K562 (cell line): ENCODE measurements around the gene AMOTL1. TPM values are rescaled to one million over a fixed set of nuclear protein-coding genes. Genes with fewer than 3 reads are reported as not detected.

Experiments
- ATAC-seq: fragments of 200-7000 bp; cut with Tn5 transposase; 3 replicates; pipeline ENCODE4 v1.9.1; 2020; ENCODE audit warnings: moderate library complexity
- BruUV-seq: library from RNA; stranded (reverse); fragments of 400-500 nt; replicated peaks from 2 replicates; lab custom pipeline; 2021; lab: Mats Ljungman, UMichigan
- CTCF ChIA-PET: fragments of 300-600 bp; formaldehyde crosslinking; extraction: SDS; loops from one replicate; lab custom pipeline; 2021; ENCODE audit warnings: low intra/inter-chr PET ratio; lab: Yijun Ruan, JAX
- POLR2A ChIA-PET: fragments of 300-600, 350-650 bp; sonication (Branson Sonifier 250); formaldehyde crosslinking; extraction: SDS; loops from one replicate; lab custom pipeline; 2021; ENCODE audit warnings: antibody characterized with exemption, inconsistent platforms; lab: Yijun Ruan, JAX
- DNase-seq, 4 experiments: peaks; one replicate each; pipeline versions ENCODE4 v3.0.0 to v3.0.0-alpha.2; 2011 to 2018; ENCODE audit warnings: low spot score in 3 of 4, mixed read lengths in 3 of 4; ENCODE audit errors: extremely low read depth in 1 of 4
- FAIRE-seq: peaks from 2 replicates; lab custom pipeline; 2011; peaks lifted over from hg19 to GRCh38; lab: Jason Lieb, UNC
- H2AFZ ChIP-seq: 2 replicates; pipeline ENCODE4 v1.6.0; 2011; ENCODE audit warnings: low read depth, low read length, control low read depth, inconsistent platforms
- H3K27ac ChIP-seq: fragments of 200-600 bp; 3 replicates; pipeline ENCODE4 v1.8.0; 2011; ENCODE audit warnings: low read depth, mild to moderate bottlenecking, control low read depth, inconsistent platforms, low read length, moderate library complexity, mixed read lengths; ENCODE audit errors: extremely low read depth
- H3K27me3 ChIP-seq, 2 experiments: fragments of 300-600 bp in 1 of 2; 2 replicates in 1 of 2; 3 replicates in 1 of 2; pipeline versions ENCODE4 v1.6.0 to v1.8.0; 2011; ENCODE audit warnings: inconsistent platforms in 2 of 2, low read length in 2 of 2, mild to moderate bottlenecking in 1 of 2, mixed read lengths in 1 of 2, moderate library complexity in 1 of 2; ENCODE audit not compliant: control insufficient read depth in 2 of 2, insufficient read depth in 2 of 2
- H3K36me3 ChIP-seq: fragments of 300-600 bp; 3 replicates; pipeline ENCODE4 v1.8.0; 2011; ENCODE audit warnings: mild to moderate bottlenecking, low read length, inconsistent platforms; ENCODE audit not compliant: control insufficient read depth, insufficient read depth
- H3K4me1 ChIP-seq, 2 experiments: fragments of 200-600 bp in 1 of 2; replicated peaks in 1 of 2; 2 replicates in 1 of 2; 3 replicates in 1 of 2; pipeline versions ENCODE4 v1.5.1 to v1.8.0; 2011; ENCODE audit warnings: inconsistent platforms in 2 of 2, low read length in 2 of 2, mild to moderate bottlenecking in 1 of 2, mixed read lengths in 1 of 2, moderate library complexity in 1 of 2; ENCODE audit not compliant: control insufficient read depth in 2 of 2, insufficient read depth in 2 of 2
- H3K4me2 ChIP-seq: 2 replicates; pipeline ENCODE4 v1.6.1; 2011; ENCODE audit warnings: low read length, control low read depth, inconsistent platforms, mixed read lengths; ENCODE audit not compliant: insufficient read depth
- H3K4me3 ChIP-seq: fragments of 200-600 bp; sonication (generic), shearing (Covaris generic); 2 replicates; pipeline ENCODE4 v1.5.1; 2016; ENCODE audit warnings: control low read depth, inconsistent platforms
- H3K79me2 ChIP-seq: fragments of 200-600 bp; 3 replicates; pipeline ENCODE4 v1.8.0; 2011; ENCODE audit warnings: low read length, inconsistent platforms; ENCODE audit not compliant: control insufficient read depth, insufficient read depth
- H3K9ac ChIP-seq, 2 experiments: 2 replicates each; pipeline versions ENCODE4 v1.6.0 to v1.6.1; 2011; ENCODE audit warnings: low read depth in 2 of 2, low read length in 2 of 2, control low read depth in 1 of 2, inconsistent platforms in 1 of 2, mild to moderate bottlenecking in 1 of 2, mixed read lengths in 1 of 2; ENCODE audit not compliant: insufficient read depth in 1 of 2
- H3K9me1 ChIP-seq: one replicate; pipeline ENCODE4 v1.6.0; 2011; ENCODE audit warnings: inconsistent platforms, mild to moderate bottlenecking, low read length, moderate library complexity; ENCODE audit not compliant: control insufficient read depth, insufficient read depth
- H3K9me3 ChIP-seq: replicated peaks from 2 replicates; pipeline ENCODE4 v1.5.1; 2011; ENCODE audit warnings: low read depth, low read length, inconsistent platforms; ENCODE audit not compliant: control insufficient read depth, insufficient read depth
- H4K20me1 ChIP-seq: replicated peaks from 2 replicates; pipeline ENCODE4 v1.6.1; 2011; ENCODE audit warnings: low read length, inconsistent platforms, mixed read lengths; ENCODE audit not compliant: control insufficient read depth, insufficient read depth
- C11orf30 ChIP-seq: fragments of 450-650 bp; IDR thresholded peaks from 2 replicates; pipeline ENCODE4 v1.6.1; 2016; ENCODE audit warnings: low read depth, mild to moderate bottlenecking
- MLX ChIP-seq, 2 experiments: fragments of 450-650 bp in 1 of 2; sonication (generic) in 1 of 2; formaldehyde crosslinking; conservative IDR thresholded peaks; 2 replicates each; pipeline versions ENCODE4 v1.4.0 to v1.8.1; 2020 to 2022; ENCODE audit warnings: mild to moderate bottlenecking in 1 of 2, missing genetic modification reagents in 1 of 2
- NCOA1 ChIP-seq: fragments of 450-650 bp; IDR thresholded peaks from 2 replicates; pipeline ENCODE4 v1.6.1; 2016; ENCODE audit warnings: low read depth
- POLR2A ChIP-seq: fragments of 450-650 bp; conservative IDR thresholded peaks from 2 replicates; pipeline ENCODE4 v1.6.1; 2016
- RUNX1 ChIP-seq: sonication (generic); IDR thresholded peaks from 2 replicates; pipeline ENCODE4 v1.6.1; 2016; ENCODE audit warnings: antibody characterized with exemption, low read depth
- SMARCC2 ChIP-seq: fragments of 450-650 bp; IDR thresholded peaks from 2 replicates; pipeline ENCODE4 v1.6.1; 2017; ENCODE audit warnings: antibody characterized with exemption, moderate library complexity, mild to moderate bottlenecking, low read depth
- SNRNP70 ChIP-seq: fragments of 200-400 bp; formaldehyde crosslinking; optimal IDR thresholded peaks from 2 replicates; pipeline ENCODE3; 2017; ENCODE audit warnings: low read depth, low read length
- WGBS: fragments of 100-300 bp; shearing (Covaris generic); methylation state at CpG from one replicate; pipeline ENCODE4 v1.1.6; 2016; ENCODE audit warnings: low coverage, mixed read lengths; ENCODE audit not compliant: insufficient coverage; ENCODE audit errors: missing lambda C conversion rate; 5-methylcytosine and 5-hydroxymethylcytosine counted together
- in situ Hi-C: fragments of 300-500 bp; cut with MboI; formaldehyde crosslinking; loops from 4 replicates; pipeline ENCODE4 v1.15.0; 2018; ENCODE audit warnings: inconsistent platforms, mixed read lengths
- intact Hi-C: fragments of 100-400 bp; cut with micrococcal nuclease; formaldehyde crosslinking; loops from 2 replicates; pipeline ENCODE4 v1.14.2; 2022
- polyA plus RNA-seq, 8 experiments: library from polyadenylated mRNA; depleted of rRNA in 4 of 8; stranded (reverse) in 5 of 8; unstranded in 3 of 8; fragments of >200 nt; fragmentation: Nextera tagmentation in 2 of 8; fragmentation: Illumina TruSeq in 1 of 8; extraction: Ambion mirVana in 2 of 8; extraction: Trizol in 1 of 8; gene quantifications; 2 replicates each; pipeline versions ENCODE4 v1.2.1 to v1.2.3, GENCODE V29; 2011 to 2014; ENCODE audit warnings: inconsistent platforms in 1 of 8, missing spikeins in 1 of 8
- total RNA-seq, 7 experiments: library from RNA; depleted of rRNA in 6 of 7; stranded (reverse); fragments of >200 nt in 6 of 7; fragmentation: Illumina TruSeq in 2 of 7; extraction: Trizol in 2 of 7; gene quantifications; 2 replicates each; pipeline versions ENCODE4 v1.2.1 to v1.2.3, GENCODE V29; 2011 to 2021; ENCODE audit warnings: low replicate concordance in 1 of 7

AMOTL1 gene
- total and polyA plus RNA-seq, 9 of the 15 experiments (the other 6 are each of a cell fraction or from before 2014, with no cell fraction given), result 4.0 to 35.4 (median 14.0) TPM

GRCh38 chr11:94800414-94800813 is 32.3 kb downstream of the AMOTL1 start:
- H3K9me1 ChIP-seq, result no peaks in the 10 kb centered on the region
- CTCF ChIA-PET, result no interaction called here
- in situ Hi-C loops, result no loop called here
- TF ChIP-seq POLR2A (no peak), SNRNP70 (no peak), C11orf30 (no peak), SMARCC2 (no peak), RUNX1 (no peak), MLX (CRISPR knock-in tag; conservative IDR thresholded peaks at IDR 0.05) (no peak), NCOA1 (no peak)
- no peaks in the 10 kb centered on the region for H3K9me3 ChIP-seq
- intact Hi-C loops, result no loop called here
- H3K9ac ChIP-seq, result no peak overlapping the region
- 0 out of 5 replicates have a peak, but pooled peaks cover 0 to 4% of the 10 kb centered on the region in 2 experiments for H3K27me3 ChIP-seq
- no TSS peak for BruUV-seq
- no peak overlapping the region for H3K4me3 ChIP-seq
- H3K27ac ChIP-seq, result no peak overlapping the region
- POLR2A ChIA-PET, result interaction anchor here (1.0 kb wide), 1 partner anchor 17 kb away, joined by 4 read pairs; no protein-coding TSS in a partner anchor
- no peak for DNase-seq
- H4K20me1 ChIP-seq, result no peaks in the 10 kb centered on the region
- peaks cover 40% of the 10 kb centered on the region for H3K36me3 ChIP-seq
- H3K4me2 ChIP-seq, result no peak overlapping the region
- FAIRE-seq, result no peak
- WGBS, result 45% methylated on average over 1 of the region's 1 CpG
- peaks cover 37% of the 10 kb centered on the region for H3K79me2 ChIP-seq
- no peak for ATAC-seq
- H2AFZ ChIP-seq, result no peak overlapping the region
- peaks cover 0 to 9% of the 10 kb centered on the region in 2 experiments; a peak in 1 of 5 replicates for H3K4me1 ChIP-seq
